ENCODE measurements around the gene FARP2. TPM values are rescaled to one million over a fixed set of nuclear protein-coding genes. Genes with fewer than 3 reads are reported as not detected.

FARP2 gene
- total and polyA plus RNA-seq, 2 experiments from 2014 or later = 16.0 to 22.6 TPM

- ATAC-seq = no peak
- Mint-ChIP-seq H3K27me3 (ENCODE audit: insufficient read depth, low read depth, poor library complexity) (peaks cover 1% of the 10 kb centered on the region), H3K9me3 (no peaks in the 10 kb centered on the region), H3K4me3 (no peak overlapping the region), H3K36me3 (ENCODE audit: low read depth) (peaks cover 88% of the 10 kb centered on the region), H3K27ac (no peak overlapping the region), H3K4me1 (peaks cover 6% of the 10 kb centered on the region; the same call in 2 of the 3 replicates)
- peaks cover 35% of the 10 kb centered on the region for H3K79me2 ChIP-seq (replicated peaks; ENCODE audit: insufficient read depth)
- H3K9me2 ChIP-seq (ENCODE audit: insufficient read depth) = no peaks in the 10 kb centered on the region
- H3K4me1 ChIP-seq (ENCODE audit: insufficient read depth) = no peaks in the 10 kb centered on the region; the same call in 1 of the 2 replicates
- no peak overlapping the region; the same call in 1 of the 2 replicates for H3K27ac ChIP-seq (ENCODE audit: low read depth)
- peaks cover 63% of the 10 kb centered on the region for H4K20me1 ChIP-seq (replicated peaks; ENCODE audit: insufficient read depth)
- peaks cover 82% of the 10 kb centered on the region for H3K36me3 ChIP-seq (ENCODE audit: insufficient read depth)
- DNase-seq (ENCODE audit: low spot score) = no peak
- TF ChIP-seq REST (IDR thresholded peaks at IDR 0.05; ENCODE audit: unreplicated experiment) (no peak), NANOG (IDR thresholded peaks at IDR 0.05; ENCODE audit: borderline replicate concordance) (no peak), STAT1 (IDR thresholded peaks at IDR 0.05; ENCODE audit: unreplicated experiment) (no peak), ZNF114 (CRISPR knock-in tag; IDR thresholded peaks at IDR 0.05) (no peak), JUNB (IDR thresholded peaks at IDR 0.05; ENCODE audit: unreplicated experiment) (no peak), ETS1 (IDR thresholded peaks at IDR 0.05) (no peak), ZNF331 (CRISPR knock-in tag; IDR thresholded peaks at IDR 0.05; ENCODE audit: low read depth) (no peak)
- no peaks in the 10 kb centered on the region for H3K27me3 ChIP-seq (ENCODE audit: insufficient read depth)
- no peak overlapping the region for H2AFZ ChIP-seq
- 0 out of 2 replicates have a peak, but pooled peaks cover 5% of the 10 kb centered on the region for H3F3A ChIP-seq (replicated peaks; ENCODE audit: low read depth)
- H3K4me3 ChIP-seq = no peak overlapping the region
- H3K4me2 ChIP-seq = no peak overlapping the region
Measured at GRCh38 chr2:241340631-241341163, 15.4 kb upstream of the FARP2 start.

- no peak overlapping the region for H3K4me3 ChIP-seq
- H3K4me1 ChIP-seq (ENCODE audit: insufficient read depth) = no peaks in the 10 kb centered on the region
- H3K27me3 Mint-ChIP-seq (ENCODE audit: insufficient read depth, low read depth, poor library complexity) = no peaks in the 10 kb centered on the region
- ATAC-seq = no peak
- H4K20me1 ChIP-seq (replicated peaks; ENCODE audit: insufficient read depth) = peaks cover 37% of the 10 kb centered on the region
- H3K4me2 ChIP-seq = no peak overlapping the region
- H3K27me3 ChIP-seq (ENCODE audit: insufficient read depth) = no peaks in the 10 kb centered on the region
- peaks cover 2% of the 10 kb centered on the region; the same call in 2 of the 3 replicates for H3K4me1 Mint-ChIP-seq
- no peak overlapping the region for H3K27ac ChIP-seq (ENCODE audit: low read depth)
- 0 out of 2 replicates have a peak, but pooled peaks cover 4% of the 10 kb centered on the region for H3F3A ChIP-seq (replicated peaks; ENCODE audit: low read depth)
- DNase-seq (ENCODE audit: low spot score) = no peak
- H3K79me2 ChIP-seq (replicated peaks; ENCODE audit: insufficient read depth) = peaks cover 19% of the 10 kb centered on the region
- peaks cover 91% of the 10 kb centered on the region for H3K36me3 ChIP-seq (ENCODE audit: insufficient read depth)
- H3K9me2 ChIP-seq (ENCODE audit: insufficient read depth) = no peaks in the 10 kb centered on the region
- no peaks in the 10 kb centered on the region for H3K9me3 Mint-ChIP-seq
- H3K4me3 Mint-ChIP-seq = no peak overlapping the region
- H3K36me3 Mint-ChIP-seq (ENCODE audit: low read depth) = peaks cover 95% of the 10 kb centered on the region
- no peak overlapping the region for H2AFZ ChIP-seq
- no peak overlapping the region for H3K27ac Mint-ChIP-seq
- no peak for TF ChIP-seq POLR2AphosphoS5 (IDR thresholded peaks at IDR 0.05; ENCODE audit: low read depth)
- no peak for TF ChIP-seq JUNB (IDR thresholded peaks at IDR 0.05; ENCODE audit: unreplicated experiment)
- no peak for TF ChIP-seq EZH2 (IDR thresholded peaks at IDR 0.05; ENCODE audit: low read depth, unreplicated experiment)
- no peak for TF ChIP-seq CREB1 (CRISPR knock-in tag; IDR thresholded peaks at IDR 0.05; ENCODE audit: low read depth)
- no peak for TF ChIP-seq STAT1 (IDR thresholded peaks at IDR 0.05; ENCODE audit: unreplicated experiment)
- TF ChIP-seq EZH2phosphoT487 (IDR thresholded peaks at IDR 0.05; ENCODE audit: unreplicated experiment) = no peak
- no peak for TF ChIP-seq REST (IDR thresholded peaks at IDR 0.05; ENCODE audit: unreplicated experiment)
- TF ChIP-seq NANOG (IDR thresholded peaks at IDR 0.05; ENCODE audit: borderline replicate concordance) = no peak
- TF ChIP-seq ZNF114 (CRISPR knock-in tag; IDR thresholded peaks at IDR 0.05) = no peak
- TF ChIP-seq ZNF331 (CRISPR knock-in tag; IDR thresholded peaks at IDR 0.05; ENCODE audit: low read depth) = no peak
Measured at GRCh38 chr2:241344925-241345651, 11.0 kb upstream of the FARP2 start.

Measured in GM23338 (cell line).